ENCODE results near the gene DPP6.

DPP6 gene

DNA sequence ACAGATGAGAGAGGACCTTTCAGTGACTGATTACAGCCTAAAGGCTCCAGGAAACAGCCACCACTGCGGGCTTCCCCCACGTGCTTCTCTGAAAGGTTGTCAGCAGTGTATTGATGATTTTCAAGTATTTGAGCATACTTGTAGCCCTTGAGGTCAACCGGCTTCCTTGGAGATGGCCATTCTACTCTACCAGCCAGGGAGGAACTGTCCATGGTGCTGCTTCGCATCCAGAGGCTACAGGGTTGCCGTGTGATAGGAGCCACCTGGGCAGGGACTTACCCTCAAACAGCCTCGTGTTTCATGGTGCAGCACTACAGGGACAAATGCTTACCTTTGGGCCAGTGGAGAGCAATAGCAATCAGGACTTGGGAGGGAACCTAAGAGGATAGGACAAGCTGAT lies 179.5 kb downstream of the DPP6 start:
- H3K4me3 ChIP-seq (ENCODE audit: low read depth, low read length): no peak overlapping the region

GRCh38 chr7:154232700-154233099 lies 180.5 kb downstream of the DPP6 start:
- no peak overlapping the region for H3K4me3 ChIP-seq (ENCODE audit: low read depth, low read length)

DNA sequence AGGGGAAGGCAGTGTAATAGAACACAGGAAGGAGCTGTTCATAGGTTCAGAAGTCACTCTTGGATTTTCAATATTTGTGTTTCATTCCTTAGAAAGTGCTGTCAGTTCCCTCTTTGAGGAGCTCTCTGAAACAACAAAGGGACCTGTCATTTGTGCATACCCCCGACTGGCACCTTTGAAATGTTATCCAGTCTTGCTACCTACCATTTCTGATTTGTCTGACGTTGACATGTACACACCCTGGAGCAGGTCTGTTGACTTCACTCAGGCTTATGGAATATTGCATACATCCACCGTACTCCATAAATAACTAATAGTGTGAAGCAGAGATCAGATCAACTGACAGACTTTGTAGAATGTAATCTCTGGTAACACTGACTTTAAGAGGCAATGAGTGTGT lies 189.8 kb downstream of the DPP6 start:
- no peak overlapping the region for H3K4me3 ChIP-seq (ENCODE audit: low read depth, low read length)

DNA sequence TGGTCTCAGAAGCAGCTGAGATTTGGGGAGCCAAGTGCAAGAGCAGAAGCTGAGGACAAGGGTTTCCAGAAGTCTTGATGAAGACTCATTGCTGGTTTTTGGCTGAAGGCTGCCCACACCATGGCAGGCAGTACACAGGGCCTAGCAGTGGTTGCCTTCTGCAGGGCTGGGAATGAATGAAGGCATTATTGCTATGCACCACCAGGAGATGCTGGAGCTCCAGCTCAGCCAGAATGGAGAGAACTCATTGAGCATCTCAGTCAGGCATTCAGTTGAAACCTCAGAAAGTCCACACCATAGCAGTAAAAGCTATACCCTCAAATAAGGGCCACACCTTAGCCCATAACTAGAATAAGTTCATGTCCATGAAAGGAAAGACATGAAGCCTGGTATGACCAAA lies 190.5 kb downstream of the DPP6 start:
- no peak overlapping the region for H3K4me3 ChIP-seq (ENCODE audit: low read depth, low read length)

- no peak overlapping the region for H3K4me3 ChIP-seq (ENCODE audit: low read depth, low read length)
Measured at GRCh38 chr7:154252046-154252445, 199.8 kb downstream of the DPP6 start.

GRCh38 chr7:154253810-154254209 lies 201.6 kb downstream of the DPP6 start:
- H3K4me3 ChIP-seq (ENCODE audit: low read depth, low read length): no peak overlapping the region

GRCh38 chr7:154255324-154255723 lies 203.1 kb downstream of the DPP6 start:
- no peak overlapping the region for H3K4me3 ChIP-seq (ENCODE audit: low read depth, low read length)

GRCh38 chr7:154256150-154256549 lies 204.0 kb downstream of the DPP6 start:
- H3K4me3 ChIP-seq (ENCODE audit: low read depth, low read length): no peak overlapping the region

DNA sequence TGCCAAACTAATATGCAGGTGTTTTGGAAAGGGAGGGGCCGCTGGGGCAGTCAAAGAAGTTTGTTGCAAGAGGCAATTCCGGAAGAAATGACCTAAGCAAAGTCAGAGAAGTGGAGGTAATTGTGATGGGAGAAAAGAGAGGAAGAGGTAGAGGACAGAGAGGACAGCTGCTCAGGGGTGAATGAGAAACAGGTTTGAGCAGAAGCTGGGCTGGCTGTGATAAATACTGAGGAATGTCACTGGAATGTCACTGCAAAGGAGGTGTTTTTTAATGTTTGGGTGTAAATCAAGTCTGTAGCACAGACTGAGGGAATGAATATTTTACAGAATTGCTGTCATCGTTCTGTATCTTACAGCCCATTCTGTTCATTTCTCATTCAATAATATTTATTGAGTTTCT lies 207.2 kb downstream of the DPP6 start:
- H3K4me3 ChIP-seq (ENCODE audit: low read depth, low read length): no peak overlapping the region

DNA sequence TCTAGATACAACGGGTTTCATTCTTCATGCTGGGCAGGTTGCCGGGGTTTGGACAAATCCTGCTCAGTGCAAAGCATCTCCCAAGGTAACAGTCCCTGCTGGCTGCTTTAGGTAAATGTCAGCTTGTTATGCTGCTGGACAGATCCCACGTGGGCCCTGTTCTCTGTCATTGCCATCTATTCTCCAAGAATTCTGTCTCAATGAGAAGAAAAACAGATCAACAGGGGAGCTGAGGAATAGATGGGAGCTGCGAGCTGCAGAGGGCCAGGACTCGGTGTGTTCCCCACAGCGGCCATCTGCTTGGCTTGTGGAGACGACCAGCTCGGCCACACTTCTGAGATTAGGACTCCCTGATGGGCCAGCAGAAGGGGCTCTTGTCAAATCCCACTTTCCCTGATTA lies 235.2 kb downstream of the DPP6 start:
- H3K4me3 ChIP-seq (ENCODE audit: low read depth, low read length): no peak overlapping the region

DNA sequence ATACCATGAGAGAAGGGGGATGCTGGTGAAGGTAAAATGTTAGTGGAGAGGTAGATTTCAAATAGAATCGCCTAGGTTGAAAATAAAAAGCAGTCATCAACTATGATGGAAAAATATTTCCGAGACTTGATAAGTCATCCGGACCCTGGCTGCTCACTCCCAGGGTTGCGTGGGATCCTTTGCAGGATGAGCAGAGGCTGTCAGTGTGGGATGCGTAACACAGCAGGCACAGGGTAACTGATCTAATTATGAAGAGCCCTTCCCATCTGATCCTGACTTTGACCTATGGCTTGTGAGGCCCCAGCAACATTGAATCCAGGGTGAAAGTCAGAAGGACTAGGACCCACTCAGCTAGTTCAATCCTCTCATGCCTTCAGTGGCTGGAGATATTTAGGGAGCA lies 236.9 kb downstream of the DPP6 start:
- no peak overlapping the region for H3K4me3 ChIP-seq (ENCODE audit: low read depth, low read length)

DNA sequence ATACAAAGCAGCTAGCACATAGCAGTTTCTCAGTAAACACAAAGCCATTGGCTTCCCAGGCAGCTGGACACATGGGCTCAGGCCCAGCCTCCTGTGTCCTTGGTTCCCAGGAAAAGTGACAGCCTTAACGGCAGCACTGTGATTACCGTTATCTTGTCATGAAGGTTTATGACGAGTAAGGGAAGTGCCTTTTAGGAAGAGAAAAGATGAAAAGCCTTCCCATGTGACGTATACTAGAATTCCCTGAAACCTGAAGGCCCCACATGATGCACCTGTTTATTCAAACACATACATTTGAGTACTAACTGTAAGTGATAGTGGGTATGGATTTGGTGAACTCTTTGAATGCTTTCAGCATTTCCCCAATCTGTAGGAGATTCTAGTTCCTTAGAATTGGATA lies 244.2 kb downstream of the DPP6 start:
- no peak overlapping the region for H3K4me3 ChIP-seq (ENCODE audit: low read depth, low read length)

DNA sequence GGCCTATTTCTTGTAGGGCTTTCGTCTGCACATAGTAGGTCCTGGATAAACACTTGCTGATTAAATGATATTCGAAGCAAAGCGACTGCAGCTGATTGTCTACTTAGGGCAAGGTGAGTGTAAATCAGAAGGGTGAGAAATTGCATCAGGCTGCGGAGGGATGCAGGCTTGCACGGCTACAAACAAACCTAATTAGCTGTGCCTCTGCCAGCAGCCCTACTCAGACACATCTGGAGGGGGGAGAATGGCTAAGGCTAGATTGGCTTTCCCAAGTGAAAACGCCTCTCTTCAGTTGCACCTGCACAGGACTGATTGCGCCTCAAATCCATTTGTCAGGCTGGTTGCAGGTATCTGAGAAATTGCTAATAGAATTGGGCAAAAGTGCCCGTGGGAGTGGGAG lies 247.5 kb downstream of the DPP6 start:
- no peak overlapping the region for H3K4me3 ChIP-seq (ENCODE audit: low read depth, low read length)

DNA sequence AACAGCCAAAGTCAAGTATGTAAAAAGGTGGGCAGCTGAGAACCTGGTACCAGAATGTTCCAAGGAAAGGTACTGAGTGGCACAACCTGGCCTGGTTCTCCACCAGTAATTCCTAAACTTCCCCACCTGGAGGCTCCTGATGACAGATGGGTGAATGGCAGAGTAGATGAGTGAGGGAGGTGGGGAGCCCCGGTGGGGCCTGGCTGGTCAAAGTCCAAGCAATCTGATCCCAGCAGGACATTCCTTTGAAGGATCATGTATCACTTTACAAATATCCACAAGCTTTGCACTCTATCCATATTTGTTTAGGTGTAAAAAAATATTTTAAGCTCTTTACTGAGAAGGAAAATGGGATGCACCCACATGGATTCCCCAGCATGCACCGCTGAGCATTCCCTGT lies 250.2 kb downstream of the DPP6 start:
- H3K4me3 ChIP-seq (ENCODE audit: low read depth, low read length): no peak overlapping the region

- no peak overlapping the region for H3K4me3 ChIP-seq (ENCODE audit: low read depth, low read length)
Measured at GRCh38 chr7:154304231-154304630, 252.0 kb downstream of the DPP6 start.

DNA sequence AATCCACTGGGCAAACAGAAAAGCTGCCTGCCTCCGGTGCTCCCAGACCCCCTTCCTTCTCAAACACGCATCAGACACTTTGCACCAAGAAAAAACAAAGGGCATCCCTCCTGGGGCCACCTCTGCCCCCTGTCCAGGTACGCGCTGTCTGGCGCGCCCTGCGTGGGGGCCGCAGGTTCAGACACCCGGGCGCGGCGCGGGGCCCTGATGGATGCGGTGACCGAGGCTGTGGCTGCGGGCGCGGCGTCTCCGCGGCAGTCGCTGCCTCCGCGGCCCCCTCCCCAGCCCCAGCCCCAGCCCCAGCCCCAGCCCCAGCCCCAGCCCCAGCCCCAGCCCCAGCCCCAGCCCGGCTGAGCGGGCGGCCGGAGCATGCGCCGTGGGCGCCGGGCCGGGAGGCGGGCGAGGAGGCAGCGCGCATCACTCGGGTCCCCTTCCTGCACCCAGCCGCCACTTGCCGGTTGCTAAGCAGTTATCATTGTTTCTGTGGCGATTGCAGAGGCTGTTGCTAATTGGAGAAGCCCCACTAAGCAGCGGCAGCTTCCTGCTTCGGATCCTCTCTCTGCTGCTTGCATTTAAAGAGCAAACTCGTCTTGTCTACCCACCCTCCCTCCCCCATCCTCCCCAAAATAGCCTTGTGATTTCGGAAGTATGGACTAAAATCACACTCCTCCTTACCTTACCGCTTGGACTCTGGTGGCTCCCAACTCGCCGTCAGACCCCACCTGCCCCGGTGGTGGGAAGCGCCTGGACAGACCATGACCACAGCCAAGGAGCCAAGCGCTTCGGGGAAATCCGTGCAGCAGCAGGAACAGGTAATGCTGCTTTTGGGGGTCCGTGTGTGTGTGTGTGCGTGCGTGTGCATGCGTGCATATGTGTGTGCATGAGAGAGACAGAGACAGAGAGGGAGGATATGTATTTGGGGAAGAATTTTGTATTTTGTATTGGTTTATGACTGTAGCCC lies 252.8 kb downstream of the DPP6 start:
- H3K4me3 ChIP-seq (ENCODE audit: low read depth, low read length): peak overlapping the region; percentile 35

- H3K4me3 ChIP-seq (ENCODE audit: low read depth, low read length): no peak overlapping the region
Measured at GRCh38 chr7:154306036-154306435, 253.8 kb downstream of the DPP6 start.

DNA sequence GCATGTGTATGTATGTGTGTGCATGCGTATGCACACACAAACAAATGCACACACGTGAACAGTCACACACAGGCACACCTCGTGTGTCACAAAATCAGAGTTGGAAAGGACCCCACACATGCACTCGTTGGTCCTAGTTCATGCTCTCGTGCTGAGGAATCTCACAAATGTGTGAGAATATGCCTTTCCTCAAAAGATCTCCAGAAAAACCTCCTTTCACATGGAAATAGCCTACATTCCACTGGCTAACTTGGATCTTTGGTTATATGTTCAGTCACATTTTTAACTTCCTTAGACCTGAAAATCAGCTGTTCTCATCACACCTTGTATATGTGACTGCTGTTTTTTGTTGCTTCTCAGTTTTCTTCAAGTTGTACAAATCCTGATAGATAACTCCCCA lies 256.7 kb downstream of the DPP6 start:
- H3K4me3 ChIP-seq (ENCODE audit: low read depth, low read length): no peak overlapping the region

- no peak overlapping the region for H3K4me3 ChIP-seq (ENCODE audit: low read depth, low read length)
Measured at GRCh38 chr7:154310114-154310513, 257.9 kb downstream of the DPP6 start.

GRCh38 chr7:154324196-154324595 lies 272.0 kb downstream of the DPP6 start:
- H3K4me3 ChIP-seq (ENCODE audit: low read depth, low read length): no peak overlapping the region

GRCh38 chr7:154326421-154326820 lies 274.2 kb downstream of the DPP6 start:
- H3K4me3 ChIP-seq (ENCODE audit: low read depth, low read length): no peak overlapping the region

- H3K4me3 ChIP-seq (ENCODE audit: low read depth, low read length): no peak overlapping the region
Measured at GRCh38 chr7:154330318-154330717, 278.1 kb downstream of the DPP6 start.

Data from iPS-11a (cell line).